Activated naive CD4-positive, alpha-beta T cell treated with anti-CD3 and anti-CD28 coated beads, Interleukin-2, amount 50 U/mL, for 16 hours (primary cell): ENCODE data around the gene APPL1.
"Not testable (repeated sequence)": the region's sequence is repeated elsewhere in the genome, so short reads cannot be mapped to it uniquely, and the experiment has no call there.

Experiments
- DNase-seq: peaks from one replicate; pipeline ENCODE4 v3.0.0-alpha.2; 2020

Gene APPL1

DNA sequence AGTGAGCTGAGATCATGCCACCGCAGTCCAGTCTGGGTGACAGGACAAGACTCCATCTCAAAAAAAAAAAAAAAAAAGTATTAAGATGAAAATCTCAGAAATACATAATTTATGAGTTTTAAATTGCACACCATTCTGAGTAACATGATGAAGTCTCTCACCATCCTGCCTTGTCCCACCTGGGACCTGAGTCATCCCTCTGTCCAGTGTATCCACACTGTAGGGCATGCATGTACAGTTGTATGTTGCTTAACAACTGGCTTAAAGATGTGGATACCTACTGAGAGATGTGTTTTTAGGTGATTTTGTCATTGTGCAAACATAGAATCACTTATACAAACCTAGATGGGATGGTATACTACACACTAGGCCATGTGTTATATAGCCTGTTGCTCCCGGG lies 47.9 kb downstream of the APPL1 start:
- DNase-seq, result no peak

DNA sequence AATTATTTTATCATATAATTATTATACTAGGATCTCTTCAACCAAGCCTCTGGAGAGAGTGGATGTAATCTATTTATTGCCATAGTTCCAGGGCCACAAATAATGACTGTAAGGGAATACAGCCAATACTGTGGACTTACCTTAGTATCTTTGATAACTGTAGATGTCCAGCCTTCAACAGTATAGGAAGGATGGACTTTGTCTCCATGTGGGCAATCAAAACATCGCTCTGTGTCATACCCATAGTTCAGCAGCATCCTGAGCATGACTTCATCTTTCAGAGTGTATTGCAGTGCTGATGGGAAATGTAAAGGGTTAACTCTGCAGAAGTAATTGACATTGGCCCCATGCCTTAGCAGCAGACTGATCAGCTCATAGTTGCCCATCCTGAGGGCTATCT lies 50.7 kb downstream of the APPL1 start:
- DNase-seq, result no peak

DNA sequence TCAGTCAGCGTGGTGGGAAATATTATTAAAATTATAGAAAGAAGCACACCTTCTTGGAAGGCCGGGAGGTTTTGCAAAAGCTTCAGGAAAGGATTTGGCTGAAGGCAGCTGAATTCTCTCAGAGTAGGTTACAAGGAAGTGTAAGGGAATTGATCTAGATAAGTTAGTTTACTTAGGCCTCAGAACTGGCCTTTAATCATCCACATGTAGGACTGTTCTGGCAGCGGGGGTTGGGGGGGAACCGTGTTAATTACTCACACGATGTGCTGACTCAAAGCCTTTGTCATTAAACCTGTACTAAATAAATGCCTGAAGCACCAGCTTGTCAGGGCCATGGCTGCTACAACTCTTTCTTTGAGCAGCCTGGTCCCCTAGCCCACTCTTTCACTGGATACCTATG lies 52.2 kb downstream of the APPL1 start:
- no peak for DNase-seq

DNA sequence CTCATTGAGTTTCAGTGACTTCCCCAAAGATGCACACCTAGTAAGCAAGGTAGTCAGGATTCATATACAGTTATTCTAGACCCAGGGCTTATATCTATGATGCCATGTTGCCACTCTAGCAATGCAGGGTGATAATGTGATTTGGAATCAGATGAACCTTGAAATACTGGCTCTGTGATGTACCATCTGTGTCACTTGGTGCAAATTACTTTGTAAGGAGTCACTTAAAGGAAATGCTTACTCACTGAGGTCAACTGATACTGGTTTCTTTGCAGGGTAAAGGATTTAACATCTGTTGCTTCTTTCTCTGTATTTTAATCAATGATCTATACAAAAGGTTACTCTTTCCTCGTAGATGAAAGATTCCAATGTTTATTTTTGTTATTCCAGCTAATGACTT lies 54.2 kb downstream of the APPL1 start:
- DNase-seq, result no peak

DNA sequence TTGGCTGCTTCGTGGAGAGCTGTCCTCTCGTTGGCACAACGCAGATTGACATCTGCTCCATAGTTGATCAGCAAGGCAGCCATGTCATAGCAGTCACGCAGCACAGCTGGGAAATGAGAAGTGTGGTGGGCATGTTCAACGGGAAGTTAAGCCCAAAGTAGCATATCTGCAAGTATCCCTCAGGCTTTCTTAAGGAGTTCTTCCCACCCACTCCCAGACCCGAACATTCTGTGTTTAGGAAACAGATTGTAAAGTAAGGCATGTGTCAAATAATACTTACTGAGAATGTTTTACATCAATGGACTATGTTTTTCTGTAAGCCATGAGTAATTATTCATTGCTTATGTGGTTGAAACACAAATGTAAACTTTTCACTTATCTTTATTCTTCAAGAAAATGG lies 55.8 kb downstream of the APPL1 start:
- DNase-seq, result no peak

DNA sequence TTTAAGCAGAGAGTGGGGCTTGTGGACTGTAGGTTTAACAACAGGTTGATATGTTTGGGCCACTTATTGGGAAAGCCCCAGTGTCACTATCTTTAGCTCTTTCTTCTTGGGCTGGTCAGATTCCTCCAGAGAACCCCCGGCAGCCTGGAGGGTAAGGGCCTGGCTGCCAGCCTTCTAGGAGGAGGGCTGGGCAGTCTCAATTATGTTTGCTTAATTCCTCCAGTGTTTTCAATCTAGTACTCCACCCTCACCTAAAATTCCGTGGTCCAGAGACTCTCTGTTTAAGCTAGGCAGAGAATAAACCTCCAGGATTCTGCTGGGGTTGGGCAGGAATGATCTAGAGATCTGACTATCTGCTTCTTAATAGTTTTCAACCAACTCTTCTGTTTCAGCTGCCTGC lies 59.7 kb downstream of the APPL1 start:
- no peak for DNase-seq

DNA sequence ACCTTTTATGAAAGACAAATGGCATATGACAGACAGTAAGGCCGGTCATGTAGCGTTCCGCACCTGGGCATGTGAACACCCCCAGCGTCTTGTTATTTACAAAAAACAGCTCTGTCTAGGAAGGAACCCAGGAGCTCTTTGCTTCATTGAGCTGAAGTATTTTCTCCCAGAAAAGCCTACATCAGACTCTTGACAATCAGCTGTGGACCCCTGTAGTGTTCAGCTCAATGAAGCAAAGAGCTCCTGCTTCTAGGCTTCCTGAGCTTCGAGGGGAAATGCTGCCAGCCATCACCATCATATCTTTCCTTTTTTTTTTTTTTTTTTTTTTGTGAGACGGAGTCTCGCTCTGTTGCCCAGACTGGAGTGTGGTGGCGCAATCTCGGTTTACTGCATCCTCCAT lies 60.9 kb downstream of the APPL1 start:
- no peak for DNase-seq

DNA sequence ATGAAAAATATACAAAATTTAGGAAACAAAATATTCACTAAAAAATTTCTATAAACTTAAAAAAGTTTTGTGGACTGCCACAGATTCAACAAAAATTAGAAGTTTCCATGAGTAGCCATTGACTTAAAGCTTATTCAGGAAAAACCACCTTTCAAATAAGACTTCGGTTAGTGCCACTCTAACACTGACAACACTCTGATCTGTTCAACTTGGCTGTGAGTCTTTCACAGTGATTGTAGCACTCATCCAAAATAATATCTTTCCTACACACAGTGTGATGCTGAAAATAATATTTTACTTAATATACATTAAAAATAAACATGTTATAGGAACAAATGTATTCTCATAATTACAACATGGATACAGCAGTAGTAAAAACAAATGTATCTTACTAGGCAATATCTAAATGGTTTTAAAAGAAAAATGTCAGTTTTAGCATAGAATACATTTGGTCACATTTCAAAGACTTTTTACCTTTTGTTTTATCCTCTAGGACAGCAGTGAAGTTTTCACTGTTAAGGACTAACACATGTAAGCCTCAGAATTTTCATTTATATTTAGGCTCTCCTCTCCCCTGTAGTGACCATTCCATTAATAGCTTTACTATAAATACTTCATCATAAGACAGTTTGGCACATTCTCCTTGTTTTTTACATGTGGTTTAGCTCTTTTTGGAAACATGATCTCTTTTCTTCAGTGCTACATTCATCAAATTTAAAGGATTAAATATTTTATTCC lies 64.8 kb downstream of the APPL1 start, which contains the start of gene ASB14:
TSS of gene ASB14 (minus strand) at position 527 of the 738 bp plus-strand sequence. CDS start 652 bp downstream, outside the sequence.
- DNase-seq, result no peak

DNA sequence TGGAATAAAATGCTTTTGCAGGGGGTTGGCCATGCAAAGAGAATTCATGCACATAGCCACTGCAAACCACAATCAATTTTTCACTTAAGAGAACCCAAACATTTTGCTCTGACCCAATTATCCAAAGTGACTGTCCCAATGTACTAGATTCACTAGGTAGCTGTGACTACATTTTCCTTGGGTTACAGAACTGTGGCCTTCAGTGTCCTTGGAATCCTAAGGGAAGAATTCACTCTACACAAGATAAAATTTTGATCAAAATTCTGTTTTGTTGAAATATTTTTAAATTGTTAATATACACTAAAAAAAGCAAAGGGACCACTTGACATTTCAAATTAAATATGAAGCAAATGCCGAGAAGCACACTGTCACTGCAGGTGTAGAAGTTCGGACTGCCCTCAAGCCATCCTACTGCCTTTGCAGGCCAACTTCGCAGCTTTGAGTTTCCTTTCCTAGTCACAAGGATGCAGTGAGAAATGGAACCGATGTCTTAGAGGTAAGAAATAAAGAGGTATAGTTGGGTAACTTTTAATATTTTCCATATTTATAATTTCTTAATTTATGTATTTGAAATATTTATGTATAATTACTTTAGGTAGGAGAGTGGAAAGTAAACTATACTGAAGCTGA lies 65.5 kb downstream of the APPL1 start:
- no peak for DNase-seq

DNA sequence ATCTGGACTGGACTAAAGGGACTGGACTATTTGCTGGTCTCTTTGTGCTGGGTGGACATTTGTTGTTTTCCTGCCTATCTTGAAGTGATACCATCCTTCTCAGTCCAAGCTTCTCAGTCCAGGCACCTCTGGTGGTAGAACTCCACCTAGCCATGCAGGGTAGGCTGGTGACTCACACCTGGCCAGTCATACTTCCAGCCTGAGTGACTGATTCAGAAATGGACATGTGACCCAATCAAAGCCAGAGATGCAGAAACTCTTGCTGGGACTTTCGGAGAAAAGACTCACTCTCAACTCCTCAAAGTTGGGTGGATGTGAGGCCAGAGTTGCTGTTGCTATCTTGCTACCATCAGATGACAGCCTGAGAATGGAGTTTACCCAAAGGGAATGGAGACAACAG lies 70.5 kb downstream of the APPL1 start:
- no peak for DNase-seq

DNA sequence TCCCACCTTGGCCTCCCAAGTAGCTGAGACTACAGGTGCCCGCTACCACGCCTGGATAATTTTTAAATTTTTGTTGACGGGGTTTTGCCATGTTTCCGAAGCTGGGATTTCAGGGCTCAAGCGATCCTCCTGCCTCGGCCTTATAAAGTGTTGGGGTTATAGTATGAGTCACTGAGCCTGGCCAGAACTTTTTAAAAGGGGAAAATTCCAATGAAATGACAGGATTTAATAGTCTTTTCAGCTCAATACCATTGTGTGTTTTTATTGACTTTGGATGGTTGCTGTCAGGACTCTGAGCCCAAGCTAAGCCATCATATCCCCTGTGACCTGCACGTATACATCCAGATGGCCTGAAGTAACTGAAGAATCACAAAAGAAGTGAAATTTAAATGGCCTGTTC lies 76.0 kb downstream of the APPL1 start:
- DNase-seq, result not testable (repeated sequence)

DNA sequence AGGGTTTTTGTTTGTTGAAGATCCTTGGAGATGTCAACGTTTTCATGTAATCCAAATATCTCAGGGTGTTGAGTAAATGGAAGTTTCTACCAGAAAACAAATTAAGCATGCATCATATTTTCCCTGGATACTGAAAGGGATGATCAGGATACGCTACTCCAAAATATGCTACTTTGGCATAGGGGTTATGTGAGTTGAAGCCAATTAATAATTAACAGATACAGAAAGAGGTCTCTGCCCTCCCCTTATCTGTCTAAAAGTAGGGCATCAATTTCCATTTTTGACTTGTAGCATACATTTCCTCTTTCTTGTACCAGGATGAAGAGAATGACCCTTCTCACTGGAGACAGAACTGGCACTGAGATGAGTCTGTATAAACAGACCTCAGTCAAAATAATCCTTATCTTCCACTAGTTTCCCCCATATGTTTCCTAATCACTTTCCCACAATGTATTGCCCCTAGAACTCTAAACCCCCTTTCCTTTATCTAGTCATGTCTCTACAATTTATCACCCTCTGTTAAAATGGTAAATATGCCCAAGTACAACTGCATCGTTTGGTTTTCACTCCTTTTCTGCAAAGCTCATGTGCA lies 82.3 kb downstream of the APPL1 start:
- no peak for DNase-seq

DNA sequence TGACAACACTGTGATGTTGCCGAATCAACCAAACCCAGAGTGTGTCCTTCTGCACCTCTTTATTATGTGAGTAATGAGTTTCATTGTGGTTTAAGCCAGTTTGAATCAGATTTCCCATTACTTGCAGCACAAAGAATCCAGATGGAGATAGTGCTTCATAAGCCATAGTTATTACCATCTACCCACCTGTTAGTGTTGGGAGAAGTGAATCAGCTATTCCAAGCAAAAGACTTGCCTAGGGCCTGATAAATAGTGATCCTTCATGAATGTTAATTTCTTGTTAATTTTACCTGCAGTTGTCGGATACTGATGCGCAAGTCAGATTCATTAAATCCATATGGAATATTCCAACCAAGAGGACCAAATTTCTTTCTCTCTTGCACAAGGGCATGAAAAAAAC lies 86.7 kb downstream of the APPL1 start:
- DNase-seq, result no peak
